NCI-H345 treated with DMSO at 0.1 percent for 48 hours (cell line): ENCODE results near the gene ETHE1.

Source experiments
- DNase-seq: peaks from one replicate; lab custom pipeline; 2025; ENCODE audit not compliant: unreplicated experiment; lab: John Stamatoyannopoulos, UW

The ETHE1 gene

GRCh38 chr19:43467276-43467675 lies 59.7 kb downstream of the ETHE1 start:
- DNase-seq, result no peak

GRCh38 chr19:43466793-43467192 lies 60.2 kb downstream of the ETHE1 start:
- DNase-seq, result no peak

GRCh38 chr19:43465468-43466120 lies 61.4 kb downstream of the ETHE1 start, which contains the start of gene LYPD3:
Gene LYPD3, minus strand, starts transcription at chr19:43465608. Its CDS starts 37 bp downstream, at chr19:43465571.
- no peak for DNase-seq

- DNase-seq, result peak; percentile 49
Measured at GRCh38 chr19:43464134-43464775, 62.7 kb downstream of the ETHE1 start.

GRCh38 chr19:43463381-43464133 lies 63.4 kb downstream of the ETHE1 start:
- peak; percentile 75 for DNase-seq

- DNase-seq, result no peak
Measured at GRCh38 chr19:43462785-43463380, 64.1 kb downstream of the ETHE1 start.

GRCh38 chr19:43462383-43462782 lies 64.6 kb downstream of the ETHE1 start:
- no peak for DNase-seq

- no peak for DNase-seq
Measured at GRCh38 chr19:43461303-43461702, 65.7 kb downstream of the ETHE1 start.

GRCh38 chr19:43460362-43461016 lies 66.5 kb downstream of the ETHE1 start:
- no peak for DNase-seq

GRCh38 chr19:43457809-43458208 lies 69.2 kb downstream of the ETHE1 start:
- DNase-seq, result no peak
